HFFc6 (cell line): ENCODE measurements around the gene TTYH2. TPM values are rescaled to one million over a fixed set of nuclear protein-coding genes. Genes with fewer than 3 reads are reported as not detected.

Experiments
- DNase-seq: peaks from one replicate; pipeline ENCODE4 v3.0.0-alpha.2; 2018
- H3K27ac Mint-ChIP-seq: 2 replicates; pipeline ENCODE4 v1.8.0; 2020; ENCODE audit warnings: mild to moderate bottlenecking, mixed read lengths
- H3K27me3 Mint-ChIP-seq: 2 replicates; pipeline ENCODE4 v1.8.0; 2021; ENCODE audit warnings: mild to moderate bottlenecking, moderate library complexity, mixed read lengths; ENCODE audit not compliant: insufficient read depth
- H3K36me3 Mint-ChIP-seq: 2 replicates; pipeline ENCODE4 v1.8.0; 2021; ENCODE audit warnings: low read depth, mixed read lengths
- H3K4me1 Mint-ChIP-seq: 2 replicates; pipeline ENCODE4 v1.8.0; 2020; ENCODE audit warnings: low read depth, mixed read lengths
- H3K4me3 Mint-ChIP-seq: 2 replicates; pipeline ENCODE4 v1.8.0; 2020; ENCODE audit warnings: mild to moderate bottlenecking, moderate library complexity, mixed read lengths
- H3K9me3 Mint-ChIP-seq: 2 replicates; pipeline ENCODE4 v1.8.0; 2020; ENCODE audit warnings: mild to moderate bottlenecking, mixed read lengths
- CTCF ChIP-seq: fragments of 200-600 bp; sonication (generic); IDR thresholded peaks from 2 replicates; pipeline ENCODE4 v1.5.0; 2021; ENCODE audit warnings: antibody characterized with exemption, mild to moderate bottlenecking
- total RNA-seq, 6 experiments: library from RNA; stranded (reverse); fragmentation: NEBNext Ultra II Directional; extraction: Animal tissue kit (Norgen Biotek cat#: 25700); gene quantifications; 2 replicates in 1 of 6; 3 replicates in 5 of 6; pipeline ENCODE4 v1.2.3, GENCODE V29; 2021

The TTYH2 gene
- total RNA-seq, 6 experiments from 2014 or later: 1.2 to 2.7 (median 1.9) TPM

- H3K27me3 Mint-ChIP-seq: peaks cover 15% of the 10 kb centered on the region
- no peak for DNase-seq
- no peak for TF ChIP-seq CTCF
- no peaks in the 10 kb centered on the region for H3K36me3 Mint-ChIP-seq
- peaks cover 14% of the 10 kb centered on the region for H3K4me1 Mint-ChIP-seq
- H3K4me3 Mint-ChIP-seq: no peak overlapping the region
- no peak overlapping the region for H3K27ac Mint-ChIP-seq
- no peaks in the 10 kb centered on the region for H3K9me3 Mint-ChIP-seq
Measured at GRCh38 chr17:74217037-74217730, 3.8 kb downstream of the TTYH2 start.

DNA sequence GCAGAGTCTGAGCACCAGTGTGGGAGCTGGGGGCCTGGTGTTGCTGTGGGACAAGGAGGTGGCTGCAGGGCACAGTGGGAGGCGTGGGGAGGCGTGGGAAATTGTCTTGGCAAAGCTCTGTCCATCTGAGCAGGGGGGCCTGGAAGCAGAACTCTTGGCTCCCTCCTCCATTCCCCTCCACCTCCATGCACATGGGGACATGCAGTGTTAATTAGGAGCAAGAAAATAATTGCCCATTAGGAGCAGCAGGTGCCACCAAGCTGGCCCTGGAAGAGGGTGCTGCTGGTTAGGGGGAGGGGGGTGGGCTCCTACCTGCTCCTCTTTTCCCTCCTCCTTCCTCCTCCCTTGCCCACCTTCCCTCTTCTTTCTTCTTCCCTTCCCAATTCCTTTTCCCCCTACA lies 4.5 kb downstream of the TTYH2 start:
- TF ChIP-seq CTCF: no peak

DNA sequence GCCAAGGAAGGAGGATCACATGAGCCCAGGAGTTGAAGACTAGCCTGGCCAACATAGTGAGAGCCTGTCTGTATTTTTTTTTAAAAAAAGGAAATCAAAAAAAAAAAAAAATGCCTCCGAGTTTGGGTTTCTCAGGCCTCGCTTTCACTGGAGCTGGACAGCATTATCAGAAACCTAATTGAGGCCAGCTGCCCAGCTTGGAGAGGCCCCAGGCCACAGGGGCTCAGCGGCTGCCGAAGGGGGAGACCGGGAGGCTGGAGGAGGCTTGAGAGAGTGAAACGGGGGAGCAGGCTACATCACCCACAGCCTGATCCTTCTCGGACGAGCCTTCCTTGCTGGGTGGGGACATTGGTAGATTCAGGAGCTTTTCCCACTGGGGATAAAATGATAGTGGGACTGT lies 5.1 kb downstream of the TTYH2 start:
- Mint-ChIP-seq H3K27me3 (peaks cover 8% of the 10 kb centered on the region), H3K4me3 (no peak overlapping the region), H3K9me3 (no peaks in the 10 kb centered on the region), H3K27ac (no peak overlapping the region), H3K36me3 (no peaks in the 10 kb centered on the region), H3K4me1 (peaks cover 5% of the 10 kb centered on the region; the same call in 1 of the 2 replicates)
- TF ChIP-seq CTCF: no peak
- no peak for DNase-seq

More for the DNA sequence above, 4.5 kb downstream of the TTYH2 start:
- no peak overlapping the region for H3K27ac Mint-ChIP-seq
- no peaks in the 10 kb centered on the region for H3K9me3 Mint-ChIP-seq
- H3K4me1 Mint-ChIP-seq: peaks cover 7% of the 10 kb centered on the region
- H3K36me3 Mint-ChIP-seq: no peaks in the 10 kb centered on the region
- H3K27me3 Mint-ChIP-seq: peaks cover 8% of the 10 kb centered on the region
- no peak overlapping the region for H3K4me3 Mint-ChIP-seq
- DNase-seq: no peak

GRCh38 chr17:74219576-74220133 lies 6.3 kb downstream of the TTYH2 start:
- Mint-ChIP-seq H3K4me1 (no peaks in the 10 kb centered on the region), H3K9me3 (no peaks in the 10 kb centered on the region), H3K27ac (no peak overlapping the region), H3K4me3 (no peak overlapping the region), H3K36me3 (no peaks in the 10 kb centered on the region), H3K27me3 (peaks cover 8% of the 10 kb centered on the region)
- TF ChIP-seq CTCF: no peak
- DNase-seq: no peak

- peaks cover 10% of the 10 kb centered on the region for H3K27me3 Mint-ChIP-seq
- no peak overlapping the region for H3K27ac Mint-ChIP-seq
- H3K9me3 Mint-ChIP-seq: no peaks in the 10 kb centered on the region
- no peak overlapping the region for H3K4me3 Mint-ChIP-seq
- TF ChIP-seq CTCF: no peak
- no peaks in the 10 kb centered on the region for H3K36me3 Mint-ChIP-seq
- H3K4me1 Mint-ChIP-seq: no peaks in the 10 kb centered on the region
- no peak for DNase-seq
Measured at GRCh38 chr17:74220219-74220618, 6.8 kb downstream of the TTYH2 start.
